Smooth muscle cell (in vitro differentiated cells): ENCODE data around the gene PRSS21. TPM values are rescaled to one million over a fixed set of nuclear protein-coding genes. Genes with fewer than 3 reads are reported as not detected.

Source experiments
- DNase-seq: peaks from one replicate; lab custom pipeline; 2025; ENCODE audit not compliant: unreplicated experiment; lab: John Stamatoyannopoulos, UW
- H2AFZ ChIP-seq: fragments of 200-600 bp; sonication (generic); 2 replicates; pipeline ENCODE4 v1.6.0; 2016; ENCODE audit warnings: antibody characterized with exemption, low read depth, mild to moderate bottlenecking
- H3F3A ChIP-seq: fragments of 200-600 bp; sonication (generic); 2 replicates; pipeline ENCODE4 v1.6.0; 2017; ENCODE audit warnings: antibody characterized with exemption, low read depth
- H3K27ac ChIP-seq: fragments of 200-600 bp; sonication (generic); 2 replicates; pipeline ENCODE4 v1.5.1; 2016; ENCODE audit warnings: low read depth, mild to moderate bottlenecking
- H3K27me3 ChIP-seq: fragments of 200-600 bp; sonication (generic); 2 replicates; pipeline ENCODE4 v1.6.1; 2016; ENCODE audit warnings: low read depth, mild to moderate bottlenecking
- H3K36me3 ChIP-seq: fragments of 200-600 bp; sonication (generic); 2 replicates; pipeline ENCODE4 v1.5.1; 2016; ENCODE audit warnings: low read depth
- H3K4me1 ChIP-seq: fragments of 200-600 bp; sonication (generic); 2 replicates; pipeline ENCODE4 v1.5.1; 2016; ENCODE audit warnings: low read depth
- H3K4me2 ChIP-seq: fragments of 200-600 bp; sonication (generic); 2 replicates; pipeline ENCODE4 v1.6.0; 2016; ENCODE audit warnings: mild to moderate bottlenecking
- H3K4me3 ChIP-seq: fragments of 200-600 bp; sonication (generic); 2 replicates; pipeline ENCODE4 v1.5.1; 2016; ENCODE audit warnings: mild to moderate bottlenecking
- H3K79me2 ChIP-seq: fragments of 200-600 bp; sonication (generic); 2 replicates; pipeline ENCODE4 v1.6.0; 2016; ENCODE audit warnings: low read depth, mild to moderate bottlenecking
- H3K9ac ChIP-seq: fragments of 200-600 bp; sonication (generic); 2 replicates; pipeline ENCODE4 v1.6.0; 2016; ENCODE audit warnings: low read depth
- H3K9me3 ChIP-seq: fragments of 200-600 bp; sonication (generic); replicated peaks from 2 replicates; pipeline ENCODE4 v1.5.1; 2016; ENCODE audit warnings: low read depth
- H4K20me1 ChIP-seq: fragments of 200-600 bp; sonication (generic); 2 replicates; pipeline ENCODE4 v1.6.0; 2016; ENCODE audit warnings: low read depth
- CTCF ChIP-seq: fragments of 200-600 bp; sonication (generic); IDR thresholded peaks from 2 replicates; pipeline ENCODE4 v1.5.1; 2017; ENCODE audit warnings: borderline replicate concordance, mild to moderate bottlenecking, antibody characterized with exemption; ENCODE audit not compliant: insufficient read depth, poor library complexity, severe bottlenecking
- WGBS: methylation state at CpG from one replicate; pipeline ENCODE4 v1.1.7; 2016; ENCODE audit warnings: low lambda C conversion rate; 5-methylcytosine and 5-hydroxymethylcytosine counted together
- polyA plus RNA-seq: library from polyadenylated mRNA; unstranded; fragments of >200 nt; fragmentation: Nextera tagmentation; extraction: Ambion mirVana; gene quantifications from 2 replicates; pipeline ENCODE4 v1.2.1, GENCODE V29; 2016
- total RNA-seq: library from RNA; depleted of rRNA; stranded (reverse); fragments of >200 nt; gene quantifications from 2 replicates; pipeline ENCODE4 v1.2.3, GENCODE V29; 2014

PRSS21 gene
- total and polyA plus RNA-seq, 2 experiments from 2014 or later = not detected

GRCh38 chr16:2828876-2829430 is 11.9 kb downstream of the PRSS21 start:
- Histone ChIP-seq H3K27me3 (no peaks in the 10 kb centered on the region), H3F3A (no peaks in the 10 kb centered on the region), H2AFZ (no peak overlapping the region), H3K36me3 (no peaks in the 10 kb centered on the region), H3K9ac (no peak overlapping the region), H3K4me2 (no peak overlapping the region), H4K20me1 (no peaks in the 10 kb centered on the region), H3K4me1 (no peaks in the 10 kb centered on the region), H3K79me2 (no peaks in the 10 kb centered on the region), H3K27ac (no peak overlapping the region), H3K9me3 (no peaks in the 10 kb centered on the region), H3K4me3 (no peak overlapping the region)
- no peak for DNase-seq
- WGBS = 95% methylated on average over 17 of the region's 17 CpGs
- TF ChIP-seq CTCF = no peak

- WGBS = 87% methylated on average over 32 of the region's 32 CpGs
These were observed 12.7 kb downstream of the PRSS21 start, which contains the start of gene ZG16B for GRCh38 chr16:2829501-2830354. Gene ZG16B (plus strand): TSS chr16:2830303. CDS start chr16:2830442, 139 bp downstream.

GRCh38 chr16:2830355-2830695 is 13.3 kb downstream of the PRSS21 start:
- Histone ChIP-seq H4K20me1 (no peaks in the 10 kb centered on the region), H3K4me1 (no peaks in the 10 kb centered on the region), H3K9ac (no peak overlapping the region), H2AFZ (no peak overlapping the region), H3F3A (no peaks in the 10 kb centered on the region), H3K9me3 (no peaks in the 10 kb centered on the region), H3K79me2 (no peaks in the 10 kb centered on the region), H3K36me3 (no peaks in the 10 kb centered on the region), H3K4me3 (no peak overlapping the region), H3K4me2 (no peak overlapping the region), H3K27me3 (no peaks in the 10 kb centered on the region), H3K27ac (no peak overlapping the region)
- no peak for DNase-seq
- no peak for TF ChIP-seq CTCF
- 93% methylated on average over 5 of the region's 5 CpGs for WGBS

More at GRCh38 chr16:2829501-2830354, 12.7 kb downstream of the PRSS21 start, which contains the start of gene ZG16B:
- no peaks in the 10 kb centered on the region for H3K36me3 ChIP-seq
- H3K27me3 ChIP-seq = no peaks in the 10 kb centered on the region
- no peak within 1 kb of the TSS for H3K4me2 ChIP-seq
- no peak within 1 kb of the TSS for H3K9ac ChIP-seq
- no peaks in the 10 kb centered on the region for H3K4me1 ChIP-seq
- no peaks in the 10 kb centered on the region for H3K79me2 ChIP-seq
- TF ChIP-seq CTCF = no peak
- no peak for DNase-seq
- H2AFZ ChIP-seq = no peak within 1 kb of the TSS
- no peaks in the 10 kb centered on the region for H3K9me3 ChIP-seq
- H3K4me3 ChIP-seq = no peak within 1 kb of the TSS
- H4K20me1 ChIP-seq = no peaks in the 10 kb centered on the region
- no peaks in the 10 kb centered on the region for H3F3A ChIP-seq
- no peak within 1 kb of the TSS for H3K27ac ChIP-seq
